Astrocyte (in vitro differentiated cells and primary cell): ENCODE data around the gene TADA2A. TPM values are rescaled to one million over a fixed set of nuclear protein-coding genes. Genes with fewer than 3 reads are reported as not detected.

Source experiments
- DNase-seq: peaks from one replicate; pipeline ENCODE4 v3.0.0-alpha.2; 2010; ENCODE audit warnings: low read depth
- FAIRE-seq: peaks from 2 replicates; lab custom pipeline; 2011; peaks lifted over from hg19 to GRCh38; lab: Jason Lieb, UNC
- H2AFZ ChIP-seq: 2 replicates; pipeline ENCODE4 v1.6.0; 2012; ENCODE audit warnings: low read depth, low read length, inconsistent platforms
- H3K27ac ChIP-seq: 2 replicates; pipeline ENCODE4 v1.5.1; 2011; ENCODE audit warnings: low read depth, low read length, inconsistent platforms
- H3K27me3 ChIP-seq: 2 replicates; pipeline ENCODE4 v1.6.0; 2011; ENCODE audit warnings: low read length, inconsistent platforms; ENCODE audit not compliant: insufficient read depth
- H3K36me3 ChIP-seq: 2 replicates; pipeline ENCODE4 v1.5.1; 2011; ENCODE audit warnings: low read length, inconsistent platforms; ENCODE audit not compliant: insufficient read depth
- H3K4me1 ChIP-seq: 2 replicates; pipeline ENCODE4 v1.5.1; 2011; ENCODE audit warnings: low read length, inconsistent platforms; ENCODE audit not compliant: insufficient read depth
- H3K4me2 ChIP-seq: 2 replicates; pipeline ENCODE4 v1.6.0; 2012; ENCODE audit warnings: low read length, inconsistent platforms
- H3K4me3 ChIP-seq: 2 replicates; pipeline ENCODE4 v1.5.1; 2011; ENCODE audit warnings: low read depth, mild to moderate bottlenecking, low read length, inconsistent platforms; ENCODE audit not compliant: insufficient read depth
- H3K79me2 ChIP-seq: 2 replicates; pipeline ENCODE4 v1.6.0; 2012; ENCODE audit warnings: mild to moderate bottlenecking, low read length, inconsistent platforms; ENCODE audit not compliant: insufficient read depth
- H3K9ac ChIP-seq: 2 replicates; pipeline ENCODE4 v1.6.0; 2012; ENCODE audit warnings: mild to moderate bottlenecking, low read length, inconsistent platforms
- H3K9me3 ChIP-seq: 2 replicates; pipeline ENCODE4 v1.5.1; 2012; ENCODE audit warnings: low read depth, mild to moderate bottlenecking, low read length, inconsistent platforms; ENCODE audit not compliant: insufficient read depth
- H4K20me1 ChIP-seq: 2 replicates; pipeline ENCODE4 v1.6.0; 2012; ENCODE audit warnings: low read length, inconsistent platforms; ENCODE audit not compliant: insufficient read depth
- H3K27ac Mint-ChIP-seq: one replicate; pipeline ENCODE4 v1.8.0; 2021; ENCODE audit warnings: mild to moderate bottlenecking, mixed read lengths; ENCODE audit not compliant: unreplicated experiment
- H3K27me3 Mint-ChIP-seq: one replicate; pipeline ENCODE4 v1.8.0; 2021; ENCODE audit warnings: low read depth, mixed read lengths; ENCODE audit not compliant: unreplicated experiment
- H3K36me3 Mint-ChIP-seq: one replicate; pipeline ENCODE4 v1.8.0; 2021; ENCODE audit warnings: low read depth, mixed read lengths; ENCODE audit not compliant: unreplicated experiment
- H3K4me1 Mint-ChIP-seq: one replicate; pipeline ENCODE4 v1.8.0; 2021; ENCODE audit warnings: low read depth, mixed read lengths; ENCODE audit not compliant: unreplicated experiment
- H3K4me3 Mint-ChIP-seq: one replicate; pipeline ENCODE4 v1.8.0; 2021; ENCODE audit warnings: mild to moderate bottlenecking, moderate library complexity, mixed read lengths; ENCODE audit not compliant: unreplicated experiment
- H3K9me3 Mint-ChIP-seq: one replicate; pipeline ENCODE4 v1.8.0; 2021; ENCODE audit warnings: mild to moderate bottlenecking, mixed read lengths; ENCODE audit not compliant: unreplicated experiment
- CTCF ChIP-seq: IDR thresholded peaks from 2 replicates; pipeline ENCODE4 v1.5.1; 2011; ENCODE audit warnings: low read depth, mild to moderate bottlenecking, inconsistent platforms, low read length, moderate library complexity; ENCODE audit not compliant: insufficient read depth
- EZH2 ChIP-seq: IDR thresholded peaks from 2 replicates; pipeline ENCODE4 v1.6.1; 2012; ENCODE audit warnings: mild to moderate bottlenecking, low read length, inconsistent platforms; ENCODE audit not compliant: insufficient read depth
- total RNA-seq: library from RNA; stranded (reverse); gene quantifications from 2 replicates; pipeline ENCODE4 v1.2.1, GENCODE V29; 2021

TADA2A gene
- total RNA-seq, 1 donor from 2014 or later: 14.0 TPM

- Mint-ChIP-seq H3K27me3 (no peaks in the 10 kb centered on the region), H3K36me3 (peaks cover 11% of the 10 kb centered on the region), H3K4me1 (no peaks in the 10 kb centered on the region), H3K9me3 (no peaks in the 10 kb centered on the region), H3K4me3 (no peak overlapping the region), H3K27ac (no peak overlapping the region)
- H3K27me3 ChIP-seq: no peaks in the 10 kb centered on the region
- H4K20me1 ChIP-seq: peaks cover 15% of the 10 kb centered on the region
- H3K27ac ChIP-seq: no peak overlapping the region
- H2AFZ ChIP-seq: no peak overlapping the region
- no peak overlapping the region for H3K9ac ChIP-seq
- DNase-seq (no peak), FAIRE-seq (no peak)
- no peak overlapping the region for H3K4me3 ChIP-seq
- H3K79me2 ChIP-seq: peaks cover 10% of the 10 kb centered on the region
- TF ChIP-seq EZH2: no peak
- peak; percentile 39 for TF ChIP-seq CTCF
- peaks cover 17% of the 10 kb centered on the region for H3K36me3 ChIP-seq
- no peak overlapping the region for H3K4me2 ChIP-seq
- no peaks in the 10 kb centered on the region for H3K4me1 ChIP-seq
- no peaks in the 10 kb centered on the region for H3K9me3 ChIP-seq
These were observed 7.3 kb downstream of the TADA2A start for GRCh38 chr17:37413875-37414519.

- no peak overlapping the region for H3K4me2 ChIP-seq
- Mint-ChIP-seq H3K9me3 (no peaks in the 10 kb centered on the region), H3K4me3 (no peak overlapping the region), H3K4me1 (no peaks in the 10 kb centered on the region), H3K27me3 (no peaks in the 10 kb centered on the region), H3K36me3 (peaks cover 11% of the 10 kb centered on the region), H3K27ac (no peak overlapping the region)
- TF ChIP-seq EZH2 (no peak), CTCF (no peak)
- peaks cover 2% of the 10 kb centered on the region for H3K79me2 ChIP-seq
- no peak overlapping the region for H3K4me3 ChIP-seq
- H2AFZ ChIP-seq: no peak overlapping the region
- H3K36me3 ChIP-seq: peaks cover 13% of the 10 kb centered on the region
- DNase-seq (peak; percentile 23), FAIRE-seq (no peak)
- no peaks in the 10 kb centered on the region for H3K9me3 ChIP-seq
- no peaks in the 10 kb centered on the region for H3K27me3 ChIP-seq
- no peaks in the 10 kb centered on the region for H3K4me1 ChIP-seq
- peaks cover 20% of the 10 kb centered on the region for H4K20me1 ChIP-seq
- H3K9ac ChIP-seq: no peak overlapping the region
- no peak overlapping the region for H3K27ac ChIP-seq
These were observed 11.2 kb downstream of the TADA2A start for GRCh38 chr17:37417852-37418251.

GRCh38 chr17:37422971-37423625 lies 16.4 kb downstream of the TADA2A start:
- no peak overlapping the region for H3K4me3 Mint-ChIP-seq
- H2AFZ ChIP-seq: no peak overlapping the region
- no peaks in the 10 kb centered on the region for H3K27me3 Mint-ChIP-seq
- no peaks in the 10 kb centered on the region for H3K79me2 ChIP-seq
- no peak overlapping the region for H3K4me2 ChIP-seq
- no peaks in the 10 kb centered on the region for H3K4me1 Mint-ChIP-seq
- FAIRE-seq: no peak
- no peak overlapping the region for H3K4me3 ChIP-seq
- peaks cover 12% of the 10 kb centered on the region for H3K36me3 Mint-ChIP-seq
- H3K4me1 ChIP-seq: no peaks in the 10 kb centered on the region
- H3K27ac Mint-ChIP-seq: peak overlapping the region; percentile 19
- peaks cover 5% of the 10 kb centered on the region for H4K20me1 ChIP-seq
- no peaks in the 10 kb centered on the region for H3K9me3 Mint-ChIP-seq
- H3K27ac ChIP-seq: no peak overlapping the region
- H3K27me3 ChIP-seq: no peaks in the 10 kb centered on the region
- no peak overlapping the region for H3K9ac ChIP-seq
- TF ChIP-seq CTCF (no peak), EZH2 (no peak)
- DNase-seq: no peak
- peaks cover 30% of the 10 kb centered on the region for H3K36me3 ChIP-seq
- no peaks in the 10 kb centered on the region for H3K9me3 ChIP-seq
